HG02852 (cell line): ENCODE measurements around the gene CD7.

ENCODE experiments used
- ATAC-seq: cut with Tn5 transposase; IDR thresholded peaks from one replicate; pipeline ENCODE4 v1.9.1; 2021; ENCODE audit warnings: mild to moderate bottlenecking, moderate library complexity; ENCODE audit not compliant: unreplicated experiment

CD7 gene

DNA sequence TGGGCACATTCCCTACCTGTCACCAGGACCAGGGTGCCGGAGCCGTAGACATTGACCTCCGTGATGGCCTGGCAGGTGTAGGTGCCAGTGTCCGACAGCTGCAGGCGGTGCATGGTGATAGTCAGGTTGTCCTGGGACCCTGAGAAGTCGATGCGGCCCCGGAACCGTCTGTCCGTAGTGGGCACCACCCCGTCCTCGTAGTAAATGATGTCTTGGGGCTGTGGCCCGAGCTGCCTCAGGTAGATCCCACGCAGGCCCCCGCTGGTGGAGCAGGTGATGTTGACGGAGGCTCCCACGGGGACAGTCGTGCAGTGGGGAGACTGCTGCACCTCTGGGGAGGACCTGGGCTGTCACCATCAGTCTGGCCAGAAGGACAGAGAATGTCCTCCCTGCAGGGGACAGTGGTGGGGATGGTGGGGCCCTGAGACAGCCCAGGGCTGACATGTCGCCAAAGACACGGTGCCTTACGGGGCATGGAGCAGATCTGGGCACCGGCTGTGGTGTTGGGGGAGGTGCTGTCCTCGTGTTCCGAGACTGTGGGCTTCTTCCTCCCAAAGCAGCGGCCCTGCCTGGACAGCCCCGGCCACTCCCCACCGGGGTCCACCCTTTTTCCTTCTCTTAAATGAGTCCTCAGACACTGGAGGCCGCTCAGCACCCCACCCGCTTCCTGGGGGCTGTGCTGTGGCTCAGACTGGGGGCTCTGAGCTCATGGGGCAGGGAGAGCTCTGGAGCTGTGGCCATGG, 586 bp downstream of the CD7 start:
- ATAC-seq: no peak

DNA sequence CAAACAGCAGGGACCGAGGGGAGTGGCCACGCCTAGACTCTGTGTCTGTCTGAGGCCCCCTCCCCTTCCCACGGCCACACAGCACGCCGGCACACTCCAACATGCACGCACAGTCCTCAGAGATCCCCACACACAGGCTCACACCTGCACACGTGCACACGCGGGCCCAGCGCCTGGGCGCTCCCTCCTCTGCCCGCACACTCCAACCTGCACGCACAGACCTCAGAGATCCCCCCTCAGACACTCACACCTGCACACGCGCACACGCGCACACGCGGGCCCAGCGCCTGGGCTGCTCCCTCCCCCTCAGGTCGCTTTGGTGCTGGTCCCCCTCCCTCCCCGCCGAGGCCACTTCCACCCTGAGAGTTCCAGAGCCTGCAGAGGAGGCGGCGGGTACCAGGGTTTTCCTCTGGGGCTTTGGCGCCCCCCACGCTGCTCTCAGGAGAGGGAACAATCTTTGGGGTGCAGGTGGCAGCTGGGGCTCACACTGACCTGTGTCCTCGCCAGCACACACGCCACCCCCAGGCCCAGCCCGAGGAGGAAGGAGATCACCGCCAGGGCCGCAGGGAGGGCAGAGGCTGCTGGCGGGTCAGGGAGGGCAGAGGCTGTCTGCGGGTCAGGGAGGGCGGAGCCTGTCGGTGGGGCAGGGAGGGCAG, 1.6 kb downstream of the CD7 start:
- ATAC-seq: no peak

DNA sequence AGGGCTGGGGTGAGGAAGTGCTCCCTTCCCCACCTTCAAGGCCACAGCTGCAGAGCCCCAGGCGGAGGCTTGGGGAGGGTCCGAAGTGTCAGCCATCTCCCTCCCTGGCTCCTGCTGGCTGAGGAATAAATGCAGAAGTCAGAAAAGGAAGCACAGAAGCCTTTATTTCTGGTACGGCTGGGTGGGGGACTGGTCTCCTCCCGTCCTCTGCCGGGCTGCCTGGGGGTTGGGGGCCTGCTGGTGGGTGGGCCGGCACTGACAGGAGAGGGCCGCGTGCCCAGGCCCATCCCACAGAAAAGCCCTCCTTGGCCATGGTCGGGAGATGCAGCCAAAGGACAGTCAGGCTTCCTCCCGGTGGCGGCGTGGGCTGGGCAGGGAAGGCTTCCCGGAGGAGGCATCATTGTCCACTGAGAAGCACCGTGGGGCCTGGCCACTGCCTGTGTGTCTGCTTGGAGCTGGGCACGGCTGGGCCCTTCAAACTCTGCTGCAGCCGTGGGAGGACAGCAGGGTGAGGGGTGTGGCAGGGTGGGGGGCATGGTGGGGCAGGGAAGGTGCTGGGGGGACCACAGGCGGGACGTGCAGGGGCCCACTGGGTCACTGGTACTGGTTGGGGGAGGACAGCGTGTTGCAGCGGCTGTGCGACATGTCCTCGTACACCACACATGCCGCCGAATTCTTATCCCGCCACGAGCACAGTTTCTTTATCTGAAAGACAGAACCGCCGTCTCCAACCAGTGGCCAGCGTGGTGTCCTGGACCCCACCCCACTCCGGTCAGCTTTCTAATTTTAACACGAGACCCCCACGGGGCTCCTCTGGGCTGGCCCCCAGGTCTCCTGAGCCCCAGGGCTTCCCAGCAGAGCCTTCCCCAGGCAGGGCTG, 2.4 kb downstream of the CD7 start:
- ATAC-seq: no peak

DNA sequence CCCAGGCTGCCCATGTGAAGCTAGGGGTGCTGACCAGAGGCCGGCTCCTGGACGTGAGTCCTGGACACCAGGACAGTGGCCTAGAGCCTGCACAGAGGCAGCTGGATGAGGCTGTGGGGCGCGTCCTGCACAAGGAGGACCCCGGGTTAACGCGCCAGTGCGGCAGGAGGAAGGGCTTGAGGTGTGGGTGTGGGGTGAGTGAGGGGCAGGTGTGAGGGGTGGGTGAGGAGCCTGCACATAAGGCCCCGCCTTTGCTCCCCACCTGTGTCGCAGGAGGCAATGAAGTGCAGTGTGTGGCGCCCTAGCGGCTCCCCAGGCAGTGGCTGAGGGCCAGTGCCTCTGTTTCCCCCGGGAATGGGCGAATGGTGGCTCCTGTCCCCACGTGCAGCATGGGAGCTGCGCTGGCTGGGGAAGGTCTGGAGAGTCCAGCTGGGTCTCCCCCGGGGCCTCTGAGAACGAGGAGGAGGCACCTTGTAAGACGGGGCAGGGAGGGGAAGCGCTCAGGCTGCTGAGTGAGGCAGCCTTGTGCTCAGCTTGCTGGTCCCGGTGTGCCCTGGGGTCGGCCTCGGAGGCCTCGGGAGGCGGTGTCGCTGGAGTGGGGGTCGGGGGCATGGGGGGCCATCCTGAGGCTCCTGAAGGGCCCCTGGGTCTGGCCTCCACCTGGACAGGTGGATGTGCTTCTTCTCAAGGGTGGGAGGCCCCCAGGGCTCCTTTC, 3.2 kb downstream of the CD7 start:
- ATAC-seq: no peak

DNA sequence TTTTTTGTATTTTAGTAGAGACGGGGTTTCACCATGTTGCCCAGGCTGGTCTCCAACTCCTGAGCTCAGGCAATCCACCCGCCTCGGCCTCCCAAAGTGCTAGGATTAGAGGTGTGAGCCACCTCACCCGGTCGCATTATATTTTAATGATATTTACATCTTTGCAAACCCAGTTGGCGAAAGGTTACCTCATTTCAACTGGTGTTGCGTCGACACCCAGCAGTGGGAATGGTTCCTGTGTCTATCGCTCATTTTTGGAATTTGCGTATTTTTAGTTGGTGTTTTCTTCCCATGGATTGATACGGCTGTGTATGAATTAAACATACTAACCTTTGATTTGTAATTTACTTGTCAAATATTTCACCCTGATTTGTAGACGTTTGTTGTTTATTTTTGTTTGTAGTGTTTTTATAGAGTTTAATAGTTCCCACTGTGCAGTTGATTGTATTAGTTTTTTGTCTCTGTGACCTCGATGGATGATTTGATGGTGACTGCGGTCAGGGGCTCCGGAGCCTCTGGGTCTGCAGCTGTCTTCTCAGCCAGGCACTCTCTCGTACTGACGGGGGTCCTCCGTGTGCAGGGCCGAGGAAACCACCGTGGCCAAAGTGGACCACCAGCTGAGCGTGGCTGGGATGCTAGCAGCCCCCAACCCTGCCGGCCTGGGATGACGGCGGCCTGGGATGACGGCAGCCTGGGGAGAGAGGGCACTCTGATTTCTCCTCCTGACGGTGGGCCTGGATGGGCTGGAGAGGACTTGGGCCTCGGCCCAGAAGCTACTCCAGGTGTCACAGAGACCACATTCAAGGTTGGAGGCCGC, 4.0 kb downstream of the CD7 start:
- ATAC-seq: no peak

DNA sequence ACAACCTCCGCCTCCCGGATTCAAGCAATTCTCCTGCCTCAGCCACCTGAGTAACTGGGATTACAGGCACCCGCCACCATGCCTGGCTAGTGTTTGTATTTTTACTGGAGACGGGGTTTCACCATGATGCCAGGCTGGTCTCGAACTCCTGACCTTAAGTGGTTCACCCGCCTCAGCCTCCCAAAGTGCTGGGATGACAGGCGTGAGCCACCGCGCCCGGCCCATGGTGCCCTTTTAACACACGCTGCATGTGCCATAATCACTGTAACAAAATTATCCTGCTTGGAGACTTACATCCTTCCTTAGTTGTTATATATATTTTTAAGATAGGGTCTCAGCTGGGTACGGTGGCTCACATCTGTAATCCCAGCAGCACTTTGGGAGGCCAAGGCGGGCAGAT, 5.4 kb downstream of the CD7 start:
- ATAC-seq: no peak

DNA sequence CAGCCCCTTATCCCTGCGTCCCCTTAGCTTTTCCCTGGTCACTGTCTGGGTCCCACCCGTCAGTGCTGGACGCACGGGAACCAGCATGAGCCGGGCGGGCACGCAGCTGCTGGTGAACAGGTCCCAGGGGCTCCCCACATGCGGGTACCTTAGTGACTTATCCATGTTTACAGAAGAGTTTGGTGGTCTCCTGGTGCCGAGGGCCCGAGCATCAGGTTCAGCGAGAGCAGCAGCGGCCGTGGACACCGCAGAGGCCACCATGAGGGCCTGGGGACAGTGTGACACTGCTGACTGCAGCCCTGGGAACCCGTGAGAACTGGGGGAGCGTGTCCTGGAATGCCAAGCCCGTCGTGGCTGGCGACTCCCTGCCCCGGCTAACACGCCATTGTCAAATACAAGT, 6.5 kb downstream of the CD7 start:
- ATAC-seq: no peak

DNA sequence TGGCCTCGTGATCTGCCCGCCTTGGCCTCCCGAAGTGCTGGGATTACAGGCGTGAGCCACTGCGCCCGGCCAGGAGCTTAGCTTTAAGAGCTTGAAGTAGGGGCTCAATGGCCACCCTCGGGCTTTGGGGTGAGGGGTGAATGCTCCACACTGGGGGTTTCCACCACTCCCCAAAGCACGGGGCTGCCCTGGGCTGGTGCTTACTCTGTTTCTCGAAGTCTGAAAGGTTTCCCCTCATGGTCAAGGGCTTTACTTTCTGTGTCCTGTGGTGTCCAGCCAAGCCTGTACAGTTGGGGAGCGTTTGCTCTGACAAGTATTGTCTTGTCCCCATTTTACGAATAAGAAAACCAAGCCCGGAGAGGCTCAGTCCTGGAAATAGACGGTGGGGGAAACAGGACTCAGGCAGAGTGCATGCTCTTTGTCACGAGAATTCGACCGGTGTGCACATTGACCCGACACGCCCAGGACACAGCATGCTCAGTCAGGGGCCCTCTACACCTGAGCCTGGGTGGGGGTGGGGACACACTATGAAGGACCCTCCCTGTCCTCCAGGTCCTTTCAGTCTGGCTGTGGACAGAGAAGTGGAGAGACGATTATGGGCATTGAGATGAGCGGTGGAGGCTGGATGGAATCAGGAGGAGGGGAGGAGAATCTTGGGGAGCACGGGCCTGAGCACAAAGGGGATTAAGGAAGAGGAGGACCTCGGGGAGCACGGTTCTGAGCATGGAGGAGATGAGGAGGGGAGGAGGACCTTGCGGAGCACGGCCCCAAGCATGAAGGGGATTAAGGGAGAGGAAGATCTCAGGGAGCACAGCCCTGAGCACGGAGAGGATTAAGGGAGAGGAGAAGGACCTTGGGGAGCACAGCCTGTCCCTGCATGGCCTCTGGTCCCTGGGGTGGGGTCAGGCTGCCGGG, 7.5 kb downstream of the CD7 start:
- no peak for ATAC-seq

DNA sequence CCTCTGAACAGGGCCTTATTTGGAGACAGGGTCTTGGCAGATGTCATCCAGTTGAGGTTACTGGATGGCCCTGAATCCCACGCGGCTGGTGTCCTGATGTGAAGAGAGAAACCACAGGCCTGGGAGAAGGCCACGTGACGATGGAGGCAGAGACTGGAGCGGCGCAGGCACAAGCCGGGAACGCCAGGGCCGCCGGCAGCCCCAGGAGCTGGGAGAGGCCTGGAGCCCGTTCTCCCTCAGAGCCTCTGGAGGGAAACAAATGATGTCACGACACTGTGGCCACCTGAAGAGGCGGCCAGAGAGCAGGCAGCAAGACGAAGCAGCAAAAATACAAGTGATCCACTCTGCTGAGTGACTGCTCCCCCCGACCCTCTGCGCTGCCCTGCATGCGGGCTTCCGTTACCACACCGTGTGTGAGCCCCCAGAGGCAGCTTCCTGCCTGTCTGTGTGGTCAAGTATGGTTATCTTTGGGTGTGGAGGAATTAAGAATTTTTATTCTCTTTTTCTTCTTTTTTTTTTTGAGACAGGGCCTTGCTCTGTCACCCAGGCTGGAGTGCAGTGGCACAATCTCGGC, 11.6 kb downstream of the CD7 start:
- no peak for ATAC-seq

DNA sequence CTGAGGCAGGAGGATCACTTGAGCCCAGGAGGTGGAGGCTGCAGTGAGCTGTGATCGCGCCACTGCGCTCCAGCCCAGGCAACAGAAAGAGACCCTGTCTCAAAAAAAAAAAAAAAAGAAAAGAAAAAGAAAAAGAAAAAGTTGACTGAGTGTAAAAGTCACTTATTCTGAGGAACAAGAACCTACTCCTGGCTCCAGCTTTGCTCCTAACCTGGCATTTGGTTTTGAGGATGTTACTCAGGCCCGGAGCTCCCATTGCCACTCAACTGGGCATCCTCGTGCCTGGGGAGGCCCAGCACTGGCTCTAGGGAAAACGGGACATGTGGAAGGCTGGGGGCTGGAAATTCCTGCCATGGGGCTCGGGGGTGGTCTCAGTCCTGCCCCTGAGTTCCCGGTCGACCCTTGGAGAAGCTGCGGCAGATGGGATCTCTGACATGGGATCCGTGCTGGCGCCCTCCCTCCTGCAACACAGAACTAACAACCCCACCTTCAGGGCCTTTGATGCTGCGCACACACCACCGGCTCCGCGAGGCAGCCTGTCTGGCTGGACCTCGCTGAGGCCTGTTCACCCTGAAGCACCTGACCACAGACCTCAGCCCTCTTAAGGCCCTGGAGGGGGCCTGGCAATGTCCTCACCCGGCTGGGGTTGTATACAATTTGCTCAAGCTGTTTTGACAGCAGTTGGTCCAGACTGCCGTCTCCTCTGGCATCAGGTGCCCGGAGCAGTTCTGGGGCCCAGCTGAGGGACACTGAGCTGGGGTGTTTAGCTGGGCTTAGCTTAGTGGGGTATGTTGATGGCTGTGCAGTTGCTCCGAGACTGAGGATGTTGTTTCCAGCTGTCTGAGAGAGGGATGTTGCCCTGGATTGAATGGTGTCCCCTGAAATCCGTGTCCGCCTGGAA, 12.3 kb downstream of the CD7 start:
- no peak for ATAC-seq

DNA sequence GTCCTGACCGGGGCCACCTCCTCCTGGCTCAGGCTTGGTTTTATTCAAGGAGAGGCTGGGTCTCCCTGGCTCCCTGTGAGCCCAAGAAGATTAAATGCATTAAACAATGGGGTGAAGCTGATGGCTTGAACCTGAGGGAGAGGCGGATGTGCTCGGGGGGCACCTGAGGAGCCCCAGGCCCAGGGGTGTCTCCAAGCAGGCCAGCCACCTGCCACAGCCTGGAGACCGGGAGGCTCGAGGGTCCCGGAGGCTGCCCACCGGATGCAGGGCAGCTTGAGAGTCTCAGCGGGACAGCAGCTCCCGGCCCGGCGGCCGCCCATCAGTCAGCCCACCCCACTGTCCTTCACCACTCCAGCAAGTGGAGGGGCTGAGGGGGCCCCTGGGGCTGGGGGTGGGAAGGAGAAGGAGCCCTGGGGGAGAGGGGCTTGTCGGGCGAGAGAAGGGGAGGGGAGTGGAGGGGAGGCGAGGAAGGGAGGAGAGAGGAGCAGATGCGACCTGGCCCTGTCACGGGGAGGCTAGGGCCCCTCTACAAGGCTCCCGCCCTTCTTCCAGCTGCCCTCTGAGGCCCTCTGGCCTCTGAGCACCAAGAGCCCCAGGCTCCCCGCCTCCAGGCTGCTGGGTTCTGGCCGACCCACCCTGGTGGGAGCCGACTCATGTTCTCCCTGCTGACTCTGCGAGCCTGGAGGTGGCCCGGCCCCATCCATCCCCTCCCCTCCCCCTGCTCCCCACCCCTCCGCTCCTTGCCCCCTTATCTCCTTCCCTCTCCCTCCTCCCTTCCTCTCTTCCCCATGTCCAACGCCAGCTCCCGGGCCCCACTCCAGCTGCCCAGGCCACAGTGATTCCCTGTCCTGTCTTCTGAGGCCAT, 13.2 kb downstream of the CD7 start:
- ATAC-seq: no peak

DNA sequence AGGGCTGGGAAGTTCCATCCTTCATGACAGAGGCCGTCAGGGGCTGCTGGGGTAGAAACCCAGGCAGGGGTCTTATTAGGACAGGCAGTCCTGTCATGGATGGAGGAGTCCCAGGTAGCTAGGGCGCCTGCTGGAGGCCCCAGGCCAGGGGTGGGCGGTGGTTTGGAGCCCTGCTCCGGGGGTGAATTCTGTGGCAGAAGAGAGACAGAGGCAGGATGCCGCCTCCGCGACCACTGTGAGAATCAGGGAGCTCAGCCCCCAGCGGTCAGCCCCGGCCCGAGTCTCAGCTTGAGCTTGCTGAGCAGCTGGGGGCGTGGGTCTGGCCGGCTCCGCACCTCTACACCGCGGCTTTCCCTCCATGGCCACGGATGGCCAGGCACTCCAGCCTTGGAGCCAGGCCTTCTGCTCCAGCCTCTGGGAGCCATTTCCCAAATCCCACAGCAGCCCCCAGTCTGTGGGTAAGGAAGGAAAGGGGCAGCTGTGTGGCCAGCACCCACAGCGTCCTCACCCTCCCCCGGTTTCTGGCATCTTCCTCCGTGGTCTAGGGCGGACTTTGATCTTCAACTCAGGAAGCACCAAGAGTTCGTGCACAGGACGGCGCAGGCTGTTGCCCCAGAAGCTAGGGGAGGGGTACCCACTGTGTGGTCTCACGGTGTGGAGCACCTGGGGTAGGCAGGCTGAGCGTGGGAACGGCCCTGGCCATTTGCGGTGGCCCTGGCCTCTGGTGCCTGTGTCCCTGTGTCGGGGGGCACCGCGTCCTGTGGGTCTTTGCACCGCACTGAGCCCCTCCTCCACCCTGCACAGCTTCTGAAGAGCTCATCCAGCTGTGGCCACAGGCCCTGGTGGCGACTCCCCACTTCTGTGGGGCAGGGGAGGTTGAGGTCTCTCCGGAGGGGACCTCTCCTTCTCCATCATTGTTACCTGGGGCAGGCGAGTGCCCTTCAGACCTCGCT, 14.1 kb downstream of the CD7 start:
- ATAC-seq: no peak

DNA sequence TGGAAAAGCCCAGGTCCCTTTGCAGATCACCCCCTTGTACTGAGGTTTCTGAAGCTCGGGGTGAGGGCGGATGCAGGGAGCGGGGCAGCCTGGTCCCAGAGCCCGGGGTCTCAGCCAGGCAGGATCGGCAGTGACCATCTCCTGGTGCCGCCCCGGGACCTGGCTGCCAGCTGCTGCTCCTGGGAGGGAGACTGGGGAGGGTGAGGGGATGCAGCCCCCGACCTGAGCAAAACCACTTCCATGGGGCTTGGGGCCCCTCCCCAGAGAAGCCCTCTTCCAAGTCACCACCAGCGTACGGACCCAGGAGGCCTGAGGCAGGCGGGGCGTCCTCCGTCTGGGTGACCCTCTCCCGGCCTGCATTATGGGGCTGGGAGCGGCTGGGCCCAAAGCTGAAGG, 14.8 kb downstream of the CD7 start:
- no peak for ATAC-seq

DNA sequence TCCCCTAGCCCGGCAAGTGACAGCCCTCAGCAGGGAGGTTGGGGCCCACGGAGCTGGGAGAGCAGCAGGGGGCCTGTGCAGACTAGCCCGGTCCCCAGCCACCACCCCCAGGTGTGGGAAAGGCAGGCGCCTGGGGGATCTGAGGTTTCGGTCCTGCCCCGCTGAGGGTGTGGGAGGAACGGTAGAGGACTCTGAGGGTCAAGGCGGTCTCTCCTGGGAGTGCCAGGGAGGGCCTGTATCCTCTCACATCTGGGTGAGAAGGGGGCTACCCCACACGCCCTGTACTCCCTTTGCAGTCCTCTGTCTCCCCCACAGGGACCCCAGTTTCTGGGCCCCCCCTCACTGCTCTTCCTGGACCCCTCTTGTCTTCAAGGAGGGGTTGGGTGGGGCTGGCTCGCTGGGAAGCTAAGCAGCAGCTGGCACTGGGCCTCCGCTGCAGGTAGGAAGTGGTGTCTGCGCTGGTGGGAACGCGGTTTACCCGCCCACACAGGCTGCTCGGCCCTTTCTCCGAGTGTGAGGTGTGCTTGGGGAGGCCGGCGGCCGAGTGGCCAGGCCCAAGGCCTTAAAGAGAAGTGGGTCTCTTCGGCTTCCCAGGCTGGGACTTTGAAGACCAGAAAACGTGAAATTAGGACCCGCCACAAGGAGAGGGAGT, 15.4 kb downstream of the CD7 start:
- no peak for ATAC-seq

DNA sequence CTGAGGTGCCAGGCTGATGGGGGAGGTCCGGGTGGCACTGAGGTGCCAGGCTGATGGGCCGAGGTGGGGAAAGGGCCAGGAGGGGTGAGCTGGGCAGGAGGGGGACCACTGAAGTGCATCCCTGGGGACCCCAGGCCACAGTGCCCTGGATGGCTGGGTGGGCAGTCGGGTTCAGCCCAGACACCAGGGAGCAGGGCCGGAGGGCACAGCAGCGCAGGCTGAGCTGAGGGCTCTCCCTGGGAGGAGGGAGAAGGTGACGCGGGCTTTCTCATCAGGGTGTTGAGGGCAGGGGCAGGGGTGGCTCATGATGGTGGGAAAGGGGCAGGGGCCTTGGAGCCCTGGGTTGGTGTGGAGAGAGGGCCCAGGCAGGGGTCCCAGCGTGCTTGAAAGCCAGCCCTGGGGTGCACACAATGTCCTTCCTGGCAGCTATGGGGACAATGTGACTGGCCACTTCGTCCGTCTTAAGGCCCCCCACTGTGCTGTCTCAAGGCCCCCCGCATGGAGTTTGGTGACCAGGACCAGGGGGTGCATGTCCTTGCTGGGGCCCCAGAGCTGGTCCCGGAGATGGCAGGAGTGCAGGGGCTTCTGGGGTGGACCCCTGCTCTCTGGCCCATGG, 16.0 kb downstream of the CD7 start:
- ATAC-seq: no peak
